ENCODE results near the gene HRH2. TPM values are rescaled to one million over a fixed set of nuclear protein-coding genes. Genes with fewer than 3 reads are reported as not detected.

HRH2 gene
- total RNA-seq, 3 donors from 2014 or later (not counting 1 experiment from before 2014, with no cell fraction given): 1.4 to 13.9 (median 3.1) TPM

DNA sequence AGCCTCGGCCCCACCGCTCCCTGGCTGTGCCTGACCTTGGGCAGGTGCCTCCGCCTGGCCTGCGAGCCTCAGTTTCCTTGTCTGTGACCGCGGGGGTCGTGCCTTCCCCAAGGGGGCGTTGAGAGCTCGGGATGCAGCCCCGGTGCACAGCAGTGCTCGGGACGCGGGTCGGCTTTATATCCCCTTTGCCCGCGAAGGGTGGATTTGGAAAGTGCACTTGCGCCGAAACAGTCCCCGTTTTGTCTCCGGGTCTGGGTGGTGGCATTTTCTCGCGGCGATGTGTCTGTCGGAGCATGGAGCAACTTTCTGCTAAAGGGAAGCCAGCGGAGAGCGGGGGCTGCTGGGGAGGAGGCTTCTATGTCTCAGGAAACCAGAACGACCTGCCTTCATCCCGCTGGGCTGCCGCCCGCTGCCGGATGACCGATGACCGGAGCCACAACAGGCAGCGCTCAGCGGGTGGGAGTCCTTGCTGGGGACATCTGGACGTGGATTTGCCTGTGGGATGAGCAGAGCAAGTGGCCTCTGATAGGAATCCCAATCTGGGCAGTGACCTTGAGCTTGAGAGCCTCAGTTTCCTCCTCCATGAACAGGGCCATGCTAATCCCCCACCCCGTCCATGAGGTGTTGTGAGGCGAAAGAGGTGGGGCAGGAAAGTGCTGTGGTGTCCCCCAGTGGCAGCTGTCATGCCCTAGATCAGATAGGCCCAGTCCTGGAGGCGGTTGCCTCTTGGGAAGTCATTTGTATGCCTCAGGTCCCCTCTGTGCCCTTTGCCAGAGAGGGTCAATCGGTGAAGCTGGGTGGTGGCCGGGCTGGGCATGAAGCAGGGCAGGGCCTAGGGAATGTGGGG, 651 bp downstream of the HRH2 start:
- TF ChIP-seq, protein P1, sequence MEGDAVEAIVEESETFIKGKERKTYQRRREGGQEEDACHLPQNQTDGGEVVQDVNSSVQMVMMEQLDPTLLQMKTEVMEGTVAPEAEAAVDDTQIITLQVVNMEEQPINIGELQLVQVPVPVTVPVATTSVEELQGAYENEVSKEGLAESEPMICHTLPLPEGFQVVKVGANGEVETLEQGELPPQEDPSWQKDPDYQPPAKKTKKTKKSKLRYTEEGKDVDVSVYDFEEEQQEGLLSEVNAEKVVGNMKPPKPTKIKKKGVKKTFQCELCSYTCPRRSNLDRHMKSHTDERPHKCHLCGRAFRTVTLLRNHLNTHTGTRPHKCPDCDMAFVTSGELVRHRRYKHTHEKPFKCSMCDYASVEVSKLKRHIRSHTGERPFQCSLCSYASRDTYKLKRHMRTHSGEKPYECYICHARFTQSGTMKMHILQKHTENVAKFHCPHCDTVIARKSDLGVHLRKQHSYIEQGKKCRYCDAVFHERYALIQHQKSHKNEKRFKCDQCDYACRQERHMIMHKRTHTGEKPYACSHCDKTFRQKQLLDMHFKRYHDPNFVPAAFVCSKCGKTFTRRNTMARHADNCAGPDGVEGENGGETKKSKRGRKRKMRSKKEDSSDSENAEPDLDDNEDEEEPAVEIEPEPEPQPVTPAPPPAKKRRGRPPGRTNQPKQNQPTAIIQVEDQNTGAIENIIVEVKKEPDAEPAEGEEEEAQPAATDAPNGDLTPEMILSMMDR (IDR thresholded peaks at IDR 0.05): no peak
- Histone ChIP-seq H3K9me3 (ENCODE audit: control insufficient read depth, insufficient read depth, low read length) (no peaks in the 10 kb centered on the region), H3K36me3 (ENCODE audit: control insufficient read depth, insufficient read depth, low read length) (no peaks in the 10 kb centered on the region), H3K27me3 (ENCODE audit: control insufficient read depth, insufficient read depth, low read length) (peaks cover 21% of the 10 kb centered on the region), H3K27ac (ENCODE audit: low read length) (no peak overlapping the region), H3K4me1 (ENCODE audit: control insufficient read depth, insufficient read depth, low read length) (peaks cover 36% of the 10 kb centered on the region), H3K4me3 (ENCODE audit: low read length) (peak overlapping the region; percentile 39)
- peaks cover 14 to 19% of the 10 kb centered on the region in 2 donors for H3K4me1 Mint-ChIP-seq
- no peaks in the 10 kb centered on the region for H3K36me3 Mint-ChIP-seq
- WGBS (ENCODE audit: insufficient coverage): 10% methylated on average over 41 of the region's 41 CpGs
- ATAC-seq (peak in 2 of 3 donors; percentile 22 to 44), DNase-seq (peak in 1 of 2 donors; percentile 54)
- H3K9me3 Mint-ChIP-seq: no peaks in the 10 kb centered on the region
- H3K27me3 Mint-ChIP-seq (ENCODE audit: low read depth in 2 of 2): peaks cover 44 to 45% of the 10 kb centered on the region in 2 donors
- intact Hi-C loops (cut with micrococcal nuclease): no loop called here
- H3K4me3 Mint-ChIP-seq: peak overlapping the region; percentile 68
- no peak overlapping the region for H3K27ac Mint-ChIP-seq

DNA sequence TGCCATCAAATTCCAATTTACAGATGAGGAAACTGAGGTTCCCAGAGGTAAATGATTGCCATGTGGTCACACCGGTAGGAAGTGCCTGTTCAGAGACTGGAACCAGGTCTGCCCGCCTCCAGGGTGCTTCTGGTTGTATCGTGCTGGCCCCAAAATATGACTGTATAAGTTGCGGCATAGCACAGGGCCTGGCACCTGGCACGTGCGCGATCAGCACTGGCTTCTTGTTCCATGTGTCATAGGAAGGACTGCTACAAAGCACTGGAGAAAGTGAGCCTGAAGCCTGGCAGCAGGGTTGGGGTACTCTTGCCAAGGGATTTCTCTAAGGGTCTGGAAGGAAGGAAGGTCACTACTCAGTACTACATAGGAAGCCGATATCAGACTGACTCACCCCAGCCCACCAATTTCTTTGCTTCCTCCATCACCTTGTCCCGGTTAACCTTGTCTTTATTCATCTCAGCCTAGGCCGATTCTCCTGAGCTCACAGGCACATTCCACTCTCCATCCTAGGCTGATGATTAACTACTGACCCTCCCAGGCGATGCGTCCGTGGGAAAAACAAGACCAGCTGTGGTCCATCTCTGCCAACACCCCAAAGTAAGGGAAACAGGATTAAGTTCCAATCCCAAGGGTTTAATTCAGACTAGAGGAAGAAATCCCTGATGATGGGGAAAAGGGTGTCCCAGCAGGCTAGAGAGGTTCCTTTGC, 1.8 kb downstream of the HRH2 start:
- H3K27ac Mint-ChIP-seq: no peak overlapping the region
- no peaks in the 10 kb centered on the region for H3K9me3 ChIP-seq (ENCODE audit: control insufficient read depth, insufficient read depth, low read length)
- no peak overlapping the region for H3K4me3 ChIP-seq (ENCODE audit: low read length)
- no peaks in the 10 kb centered on the region for H3K9me3 Mint-ChIP-seq
- intact Hi-C loops (cut with micrococcal nuclease): no loop called here
- H3K36me3 Mint-ChIP-seq: no peaks in the 10 kb centered on the region
- no peaks in the 10 kb centered on the region for H3K36me3 ChIP-seq (ENCODE audit: control insufficient read depth, insufficient read depth, low read length)
- TF ChIP-seq, protein P1 (IDR thresholded peaks at IDR 0.05): no peak
- peaks cover 36 to 44% of the 10 kb centered on the region in 2 donors for H3K27me3 Mint-ChIP-seq (ENCODE audit: low read depth in 2 of 2)
- no peak overlapping the region for H3K27ac ChIP-seq (ENCODE audit: low read length)
- 94% methylated on average over 13 of the region's 13 CpGs for WGBS (ENCODE audit: insufficient coverage)
- peaks cover 28% of the 10 kb centered on the region for H3K4me1 ChIP-seq (ENCODE audit: control insufficient read depth, insufficient read depth, low read length)
- no peak overlapping the region for H3K4me3 Mint-ChIP-seq
- DNase-seq (no peak), ATAC-seq (no peak)
- H3K4me1 Mint-ChIP-seq: peaks cover 8 to 14% of the 10 kb centered on the region in 2 donors
- H3K27me3 ChIP-seq (ENCODE audit: control insufficient read depth, insufficient read depth, low read length): peaks cover 19% of the 10 kb centered on the region

DNA sequence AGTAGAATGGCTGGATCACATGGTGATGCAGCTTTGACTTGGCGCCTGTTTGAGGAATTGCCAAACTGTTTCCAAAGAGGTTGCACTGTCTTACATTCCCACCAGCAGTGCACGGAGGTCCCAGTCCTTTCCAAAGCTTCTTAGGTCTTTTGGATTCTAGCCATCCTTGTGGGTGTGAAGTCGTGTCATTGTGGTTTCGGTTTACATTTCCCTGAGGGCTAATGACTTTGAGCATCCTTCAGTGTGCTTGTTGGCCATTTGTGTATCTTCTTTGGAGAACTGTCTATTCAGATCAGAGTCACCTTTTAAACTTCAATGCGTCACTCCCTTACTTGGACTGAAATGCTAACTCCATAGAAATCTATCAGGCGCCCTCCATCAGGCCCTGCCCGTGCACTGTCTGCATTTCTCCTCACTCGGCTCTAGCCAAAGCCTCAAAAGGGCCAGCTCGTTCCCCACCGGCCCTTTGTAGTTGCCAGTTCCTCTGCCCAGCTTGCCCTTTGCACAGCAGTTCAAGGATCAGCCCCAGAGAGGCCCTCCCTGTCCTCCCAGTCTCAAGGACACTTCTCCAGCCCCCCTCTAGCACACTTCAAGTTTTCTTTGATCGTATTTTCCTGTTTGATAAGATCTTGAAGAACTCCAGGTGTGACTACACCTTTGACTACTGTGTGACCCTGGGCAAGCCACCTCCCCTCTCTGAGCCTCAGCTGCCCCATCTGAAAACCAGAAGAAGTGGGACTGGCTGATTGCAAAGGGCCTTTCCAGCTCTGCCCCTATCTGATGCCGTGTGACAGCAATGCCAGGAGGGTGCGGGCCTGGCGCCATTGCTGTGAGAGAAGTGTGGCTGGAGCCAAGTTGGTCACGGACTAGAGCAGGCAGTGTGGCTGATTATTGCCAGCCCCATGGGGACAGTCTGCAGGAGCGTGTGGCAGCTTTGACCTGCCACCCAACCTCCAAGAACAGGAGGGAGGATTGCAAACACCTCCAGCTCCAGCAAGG, 5.6 kb downstream of the HRH2 start:
- Histone ChIP-seq H3K4me3 (ENCODE audit: low read length) (no peak overlapping the region), H3K4me1 (ENCODE audit: control insufficient read depth, insufficient read depth, low read length) (peaks cover 9% of the 10 kb centered on the region), H3K36me3 (ENCODE audit: control insufficient read depth, insufficient read depth, low read length) (no peaks in the 10 kb centered on the region), H3K27me3 (ENCODE audit: control insufficient read depth, insufficient read depth, low read length) (peaks cover 4% of the 10 kb centered on the region), H3K9me3 (ENCODE audit: control insufficient read depth, insufficient read depth, low read length) (no peaks in the 10 kb centered on the region), H3K27ac (ENCODE audit: low read length) (no peak overlapping the region)
- Mint-ChIP-seq H3K4me3 (no peak overlapping the region), H3K9me3 (no peaks in the 10 kb centered on the region), H3K27ac (no peak overlapping the region), H3K36me3 (no peaks in the 10 kb centered on the region), H3K27me3 (ENCODE audit: low read depth in 2 of 2) (peaks cover 16 to 28% of the 10 kb centered on the region in 2 donors), H3K4me1 (no peaks in the 10 kb centered on the region)
- TF ChIP-seq, protein P1 (IDR thresholded peaks at IDR 0.05): no peak
- intact Hi-C loops (cut with micrococcal nuclease): no loop called here
- peak in 1 of 3 donors; percentile 24 for ATAC-seq
- no peak for DNase-seq
- 78% methylated on average over 16 of the region's 16 CpGs for WGBS (ENCODE audit: insufficient coverage)
